ENCODE measurements around the gene SOX5. TPM values are rescaled to one million over a fixed set of nuclear protein-coding genes. Genes with fewer than 3 reads are reported as not detected.
A peak's percentile ranks its signal among the peaks of the same experiment; 100 is the strongest.

The SOX5 gene
- polyA plus RNA-seq, 3 donors: 6.9 to 7.4 (median 7.3) TPM

DNA sequence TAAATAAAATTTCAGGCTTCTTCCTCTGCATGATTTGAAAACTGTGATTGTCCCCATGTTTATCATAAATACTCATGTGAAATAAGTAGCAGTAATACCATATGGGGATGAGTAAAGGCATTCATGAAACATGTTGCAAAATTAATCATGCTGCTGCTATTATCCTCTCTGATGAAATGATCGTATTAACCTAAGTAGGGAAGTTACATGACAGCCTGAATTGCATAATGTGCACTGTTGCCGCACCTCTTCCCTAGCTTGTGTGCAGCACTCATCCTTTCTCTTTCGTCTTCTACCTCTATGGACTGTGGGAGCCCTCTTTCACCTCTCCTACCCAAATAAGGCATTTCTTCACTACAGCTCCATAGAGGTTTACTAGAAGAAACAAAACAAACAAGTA lies 367.6 kb downstream of the SOX5 start:
- DNase-seq (ENCODE audit: extremely low read depth in 1 of 11, low read depth in 9 of 11, low spot score in 4 of 11): no peak

DNA sequence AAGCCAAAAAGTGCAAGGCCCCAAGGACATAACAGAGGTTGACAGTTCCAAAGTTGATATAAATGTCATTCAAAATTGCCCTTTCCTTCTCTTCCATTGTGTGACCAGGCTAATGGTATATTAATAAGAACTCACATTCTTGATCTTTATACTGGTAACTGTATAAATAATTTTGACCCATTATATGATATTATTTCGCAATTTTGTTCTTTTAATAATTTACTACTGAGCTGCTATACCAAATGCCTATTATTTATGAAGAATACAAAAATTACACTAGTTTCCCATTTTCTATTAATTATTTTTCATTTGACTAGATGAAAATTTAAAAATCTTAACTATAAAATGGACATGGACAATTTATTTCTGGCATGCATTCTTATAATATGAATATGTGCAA lies 370.2 kb downstream of the SOX5 start:
- no peak for DNase-seq (ENCODE audit: extremely low read depth in 1 of 11, low read depth in 9 of 11, low spot score in 4 of 11)

DNA sequence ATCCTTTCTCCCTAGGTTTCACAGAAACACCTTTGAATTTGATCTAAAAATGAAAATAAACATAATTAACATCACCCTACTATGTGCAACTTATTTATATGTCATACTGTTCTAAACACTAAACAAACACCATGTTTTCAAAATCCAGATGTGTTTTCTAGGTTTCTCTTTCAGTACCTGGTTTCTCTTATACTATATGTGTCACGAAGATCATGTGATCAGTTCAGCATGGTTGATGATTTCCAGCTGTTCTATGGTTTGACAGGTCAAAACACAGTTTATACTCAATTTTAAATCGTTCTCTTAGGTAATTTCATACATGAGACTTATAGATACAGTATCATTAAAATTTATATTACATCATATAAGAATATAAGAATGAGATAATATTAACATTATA lies 373.1 kb downstream of the SOX5 start:
- no peak for DNase-seq (ENCODE audit: extremely low read depth in 1 of 11, low read depth in 9 of 11, low spot score in 4 of 11)

DNA sequence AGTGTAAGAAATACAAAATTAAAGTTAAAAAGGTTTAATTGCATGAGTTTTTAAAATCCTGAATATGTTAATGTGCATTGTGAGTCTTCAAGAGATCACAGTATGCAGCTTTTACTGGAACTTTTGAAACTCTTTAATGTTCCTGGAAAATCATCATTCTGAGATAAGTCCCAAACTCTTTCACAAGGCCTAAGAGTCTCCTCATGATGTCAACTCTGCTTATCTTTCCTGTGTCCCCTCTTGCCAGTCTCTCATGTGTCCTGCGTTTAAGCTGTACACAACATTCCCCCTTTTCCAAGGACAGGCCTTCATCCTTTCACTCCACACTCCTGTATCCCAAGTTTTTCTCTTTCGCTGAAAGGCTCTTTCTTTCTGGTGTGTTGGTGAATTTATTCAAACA lies 380.1 kb downstream of the SOX5 start:
- no peak for DNase-seq (ENCODE audit: extremely low read depth in 1 of 11, low read depth in 9 of 11, low spot score in 4 of 11)

DNA sequence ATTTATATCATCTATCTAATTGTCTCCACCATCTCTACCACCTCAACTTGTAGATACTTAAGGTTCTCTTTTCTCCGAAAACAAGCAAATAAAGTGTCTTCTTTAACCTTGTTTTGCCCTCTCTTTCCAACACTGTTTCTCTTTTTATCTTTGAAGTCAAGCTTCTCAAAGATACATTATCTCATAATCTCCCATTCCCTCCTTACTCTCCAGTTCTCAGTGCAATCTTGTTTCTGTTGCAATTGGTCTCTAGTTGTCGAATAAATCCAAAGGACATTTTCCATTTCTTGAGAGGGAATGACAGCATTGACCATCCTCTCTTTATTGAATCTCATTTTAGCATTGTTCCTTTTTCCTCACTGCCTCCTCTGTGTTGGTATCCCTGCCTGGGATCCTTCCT lies 383.3 kb downstream of the SOX5 start:
- no peak for DNase-seq (ENCODE audit: extremely low read depth in 1 of 11, low read depth in 9 of 11, low spot score in 4 of 11)

DNA sequence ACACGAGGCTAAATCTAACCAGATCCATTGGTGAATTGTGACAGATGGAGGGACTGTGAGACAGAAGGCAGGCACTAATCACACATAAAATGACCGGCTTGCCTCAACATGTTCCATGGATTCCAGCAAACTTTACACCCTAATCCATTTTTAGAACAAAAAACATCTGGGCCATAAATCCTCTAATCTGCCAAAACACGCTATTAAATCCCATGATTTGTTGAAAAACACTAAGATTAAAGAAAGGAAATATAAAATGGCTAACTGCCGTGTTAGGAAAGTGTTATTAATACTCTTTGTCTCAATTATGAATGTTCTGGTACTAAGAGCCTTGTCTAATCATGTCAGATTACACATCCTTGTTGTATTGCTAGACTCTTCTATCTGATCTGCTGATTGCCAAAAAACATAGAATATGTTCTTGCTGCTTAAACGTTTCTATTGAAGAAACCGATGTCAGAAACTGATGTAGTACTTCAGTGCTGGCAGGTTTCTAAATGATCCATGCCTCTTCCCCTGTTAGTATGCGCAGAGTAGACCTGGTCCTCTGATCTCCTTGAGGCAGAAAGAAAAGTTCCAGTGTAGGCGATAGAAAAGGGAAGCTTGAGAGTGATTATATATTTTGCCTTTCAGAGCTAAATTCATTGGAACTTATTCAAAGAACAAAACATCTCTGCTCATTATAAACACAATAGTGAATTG lies 384.9 kb downstream of the SOX5 start:
- peak in 4 of 11 donors; percentile 16 to 29 (median 19) for DNase-seq (ENCODE audit: extremely low read depth in 1 of 11, low read depth in 9 of 11, low spot score in 4 of 11)

DNA sequence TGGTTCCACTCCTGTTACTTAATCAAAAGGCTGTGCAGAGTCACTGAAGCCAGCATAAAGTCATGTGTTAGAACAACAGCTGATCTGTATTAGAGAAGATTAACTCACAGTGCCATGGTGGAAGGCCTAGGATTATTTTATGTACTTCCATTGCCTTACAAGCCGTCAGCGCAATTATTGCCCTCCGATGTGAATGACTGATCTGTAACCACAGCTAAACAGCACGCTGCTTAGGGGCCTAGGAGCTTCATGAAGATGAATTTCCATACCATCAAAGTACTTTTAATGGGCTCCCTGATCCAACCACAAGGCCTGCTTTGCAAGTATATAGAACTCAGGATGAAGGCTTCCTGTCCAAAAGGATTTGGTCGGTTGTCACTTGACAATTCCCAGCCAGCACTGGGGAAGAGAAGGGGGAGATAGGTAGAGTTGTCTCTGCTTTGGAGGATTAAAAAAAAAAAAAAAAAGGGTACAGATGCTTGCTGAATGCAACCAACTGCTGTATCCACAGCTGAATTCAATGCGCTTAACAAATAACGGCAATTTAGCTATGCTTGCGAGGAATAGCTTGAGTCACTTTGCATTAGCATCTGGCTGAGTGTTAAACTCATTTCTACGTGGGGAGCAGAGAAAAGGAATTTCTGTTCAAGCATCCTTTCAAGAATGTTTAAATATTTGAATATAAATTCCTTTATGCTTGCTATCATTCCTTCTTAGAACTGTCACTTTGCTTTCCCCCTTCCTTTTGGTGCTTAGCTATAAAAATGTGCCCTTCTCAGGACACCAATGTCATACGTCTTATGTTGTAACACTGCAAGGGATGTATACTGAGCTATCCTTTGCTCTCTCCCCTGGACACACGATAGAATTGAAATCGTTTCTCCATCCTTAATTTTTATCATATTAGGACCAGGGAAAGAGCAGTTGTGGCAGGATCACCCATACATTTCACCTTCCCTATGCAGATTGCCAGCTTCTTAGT lies 387.8 kb downstream of the SOX5 start:
- no peak for DNase-seq (ENCODE audit: extremely low read depth in 1 of 11, low read depth in 9 of 11, low spot score in 4 of 11)

DNA sequence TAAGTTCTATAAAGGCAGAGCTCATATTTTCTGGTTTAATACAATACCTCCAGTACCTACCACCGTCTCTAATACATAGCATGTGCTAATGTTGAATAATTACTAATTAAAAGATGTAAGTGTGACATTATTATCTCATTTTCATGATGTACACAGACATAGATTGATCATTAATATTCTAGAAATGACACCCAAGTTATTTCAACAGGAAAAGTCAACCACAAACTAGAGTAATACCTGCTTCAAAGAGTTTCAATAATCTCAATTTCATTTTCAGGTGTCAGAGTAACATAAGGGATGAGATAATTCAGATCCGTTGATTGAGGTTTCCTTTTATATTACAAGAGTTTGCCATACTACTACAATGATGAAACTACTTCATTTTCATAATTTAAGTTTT lies 388.9 kb downstream of the SOX5 start:
- DNase-seq (ENCODE audit: extremely low read depth in 1 of 11, low read depth in 9 of 11, low spot score in 4 of 11): no peak

DNA sequence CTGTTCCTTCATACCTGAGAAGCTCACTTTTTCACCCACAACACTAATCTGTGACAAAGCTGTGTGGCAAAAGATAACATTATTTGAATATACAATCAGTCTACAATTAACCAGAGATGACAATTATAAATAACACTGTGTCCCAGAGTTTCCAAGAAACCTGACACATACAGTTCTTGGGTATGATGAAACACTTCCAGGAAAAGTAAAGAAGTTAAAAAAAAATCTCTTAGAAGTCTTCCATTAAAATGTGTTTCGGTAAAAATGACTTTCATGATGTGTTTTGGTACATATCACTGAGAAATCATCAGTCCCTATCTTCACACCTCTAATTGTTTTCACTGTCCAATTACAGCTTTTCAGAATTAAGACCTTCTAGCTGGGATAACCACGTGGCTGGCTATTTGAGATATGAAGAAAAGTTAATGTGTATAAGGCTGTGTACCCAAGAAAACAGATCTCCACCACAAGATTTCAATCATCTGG lies 390.2 kb downstream of the SOX5 start:
- DNase-seq (ENCODE audit: extremely low read depth in 1 of 11, low read depth in 9 of 11, low spot score in 4 of 11): no peak

DNA sequence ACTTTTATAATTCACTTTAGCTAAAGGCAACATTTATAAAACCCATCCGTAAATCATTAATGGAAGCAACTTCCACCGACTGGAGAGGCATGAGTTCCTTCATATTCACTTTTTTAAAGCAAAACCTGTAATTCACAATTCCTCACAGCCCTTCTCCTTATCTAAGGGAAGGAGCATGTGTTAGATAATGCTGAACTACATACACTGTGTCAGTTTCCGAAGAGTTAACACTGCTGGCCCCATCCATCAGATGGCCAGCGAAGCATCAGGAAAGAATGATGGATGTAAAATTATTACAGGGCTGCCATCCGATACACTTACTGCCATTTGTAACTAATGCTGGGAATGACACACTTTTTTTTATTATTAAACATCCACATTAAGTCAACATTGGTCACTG lies 392.8 kb downstream of the SOX5 start:
- no peak for DNase-seq (ENCODE audit: extremely low read depth in 1 of 11, low read depth in 9 of 11, low spot score in 4 of 11)

DNA sequence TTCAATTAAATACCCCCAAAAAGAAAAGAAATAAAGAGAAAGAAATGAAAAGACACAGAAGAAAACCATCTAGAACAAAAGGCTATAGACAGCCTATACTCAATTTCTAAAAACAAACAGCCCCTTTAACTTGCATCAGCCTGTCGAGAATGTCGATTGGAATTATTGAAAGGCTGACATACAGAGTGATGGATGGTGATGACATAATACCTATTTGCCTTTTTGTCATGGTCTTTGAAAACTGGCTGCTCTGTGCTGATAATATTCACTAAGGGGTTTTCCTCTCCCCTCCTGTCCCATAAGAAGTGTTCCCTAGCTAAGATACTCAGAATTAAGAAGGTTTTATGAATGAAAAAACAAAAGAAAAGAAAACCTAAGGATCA lies 393.7 kb downstream of the SOX5 start:
- DNase-seq (ENCODE audit: extremely low read depth in 1 of 11, low read depth in 9 of 11, low spot score in 4 of 11): no peak

DNA sequence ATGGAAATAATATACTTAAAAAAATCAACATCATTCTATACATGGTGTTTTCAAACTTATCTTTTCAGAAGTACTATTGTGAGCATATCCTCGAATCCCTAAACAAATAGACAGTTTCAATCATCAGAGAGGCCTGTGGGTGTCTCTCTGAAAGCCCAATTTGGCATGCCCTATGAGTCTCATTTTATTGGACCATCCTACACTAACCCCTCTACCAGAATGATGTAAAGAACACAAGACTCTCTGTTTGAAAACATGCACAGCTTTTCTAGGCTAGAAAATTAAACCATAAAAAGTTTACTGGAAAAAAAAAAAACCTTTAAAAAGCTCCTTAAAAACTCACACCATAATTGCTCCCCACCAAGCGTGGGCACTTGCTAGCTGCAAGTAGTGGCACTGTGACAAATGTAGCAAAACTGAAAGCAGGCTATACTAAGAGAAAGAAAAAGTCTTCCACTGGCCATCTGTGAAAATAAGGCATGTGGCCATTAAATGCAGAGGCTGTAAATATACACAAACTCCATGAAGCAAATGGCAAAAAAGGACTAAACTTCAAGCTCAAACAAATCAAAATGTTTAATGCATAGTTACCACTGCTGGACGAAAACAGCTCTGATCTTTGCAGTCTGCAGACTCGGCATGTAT lies 394.2 kb downstream of the SOX5 start:
- DNase-seq (ENCODE audit: extremely low read depth in 1 of 11, low read depth in 9 of 11, low spot score in 4 of 11): no peak

DNA sequence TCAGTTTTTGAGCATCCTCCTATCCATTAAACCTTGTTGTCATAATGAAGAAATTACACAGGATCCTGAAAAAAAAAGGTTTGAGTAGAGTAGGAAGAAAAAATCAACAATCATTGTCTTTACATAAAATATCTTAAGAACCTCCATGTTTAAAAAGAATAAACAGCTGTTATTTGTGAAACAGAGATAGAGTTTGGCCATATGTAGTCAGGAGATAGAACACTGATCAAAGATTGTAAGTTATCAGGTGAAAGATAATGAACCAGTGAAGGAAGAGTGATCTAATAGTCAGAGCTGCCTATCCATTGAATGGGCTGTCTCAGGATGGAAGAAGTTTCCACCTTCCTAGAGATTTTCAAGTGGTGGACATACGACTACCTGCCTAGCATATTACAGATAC lies 397.1 kb downstream of the SOX5 start:
- no peak for DNase-seq (ENCODE audit: extremely low read depth in 1 of 11, low read depth in 9 of 11, low spot score in 4 of 11)

DNA sequence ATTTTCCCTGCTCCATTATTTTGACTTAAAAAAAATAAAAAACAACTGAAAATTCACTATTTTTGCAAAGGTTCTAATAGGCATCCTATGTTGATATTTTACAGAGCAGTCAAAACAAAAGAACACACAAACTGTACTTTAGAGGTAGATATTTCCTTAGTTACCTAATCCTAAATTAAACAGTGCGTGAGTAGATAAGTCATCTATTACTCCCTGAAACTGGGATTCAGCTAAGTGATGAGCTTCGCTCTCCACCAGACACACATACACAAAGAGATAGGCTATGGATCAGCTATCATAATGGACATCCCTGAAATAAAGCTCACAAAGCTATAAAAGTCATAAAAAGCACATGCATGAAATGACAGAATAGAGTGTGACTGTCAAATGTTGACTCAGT lies 398.7 kb downstream of the SOX5 start:
- no peak for DNase-seq (ENCODE audit: extremely low read depth in 1 of 11, low read depth in 9 of 11, low spot score in 4 of 11)

DNA sequence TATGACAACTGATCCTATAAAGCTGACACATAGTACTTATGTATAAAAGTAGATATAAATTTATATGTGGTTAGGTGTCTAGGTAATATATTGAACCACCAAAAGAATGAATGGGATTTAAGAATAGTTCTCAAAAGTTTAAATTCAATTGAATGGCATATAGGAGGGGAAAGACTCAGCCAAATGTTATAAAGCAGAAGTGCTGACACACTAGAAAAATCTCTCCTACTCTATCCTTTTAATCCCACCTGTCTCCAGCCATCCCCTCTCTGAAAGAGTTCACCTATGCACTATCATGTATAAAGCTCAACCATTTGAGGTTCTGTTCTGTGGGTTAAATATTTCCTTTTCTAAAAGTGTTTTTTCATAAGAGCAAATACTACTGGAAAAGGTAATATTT lies 400.7 kb downstream of the SOX5 start:
- no peak for DNase-seq (ENCODE audit: extremely low read depth in 1 of 11, low read depth in 9 of 11, low spot score in 4 of 11)

DNA sequence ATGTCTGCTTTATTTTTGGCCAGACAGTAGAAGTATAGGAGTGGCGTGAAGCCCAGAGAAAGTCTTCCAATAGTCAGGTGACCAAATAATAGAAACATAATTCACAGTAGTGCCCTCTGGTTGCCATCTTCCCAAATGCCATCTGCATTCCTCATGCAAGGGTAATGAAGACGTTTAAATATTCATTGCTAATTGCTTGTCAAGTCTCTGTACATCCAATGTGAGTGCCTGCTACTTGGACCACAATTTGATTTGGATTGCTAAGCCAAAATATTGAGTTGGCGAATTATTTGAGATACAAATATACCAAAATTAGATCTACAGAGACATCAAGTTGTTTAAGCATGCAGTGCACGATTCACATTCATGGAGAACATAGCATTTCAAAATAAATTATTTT lies 402.7 kb downstream of the SOX5 start:
- no peak for DNase-seq (ENCODE audit: extremely low read depth in 1 of 11, low read depth in 9 of 11, low spot score in 4 of 11)

DNA sequence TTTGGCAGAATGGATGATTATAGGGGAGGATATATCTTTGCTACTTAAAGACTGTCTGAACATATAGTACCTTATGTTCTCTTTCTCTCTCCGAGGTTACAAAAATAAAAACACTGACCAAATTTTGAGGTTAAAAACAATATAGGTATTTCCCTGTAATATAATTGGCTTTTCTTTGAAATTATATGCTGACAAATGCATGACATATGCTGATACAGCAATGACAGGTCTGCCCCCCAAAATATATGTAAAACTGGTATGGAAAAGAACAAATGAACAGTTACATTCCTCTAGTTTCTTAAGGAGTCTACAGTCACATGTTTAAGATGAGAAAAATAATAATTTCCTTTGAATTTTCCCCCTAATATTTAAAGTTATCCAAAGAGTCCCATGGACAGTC lies 405.7 kb downstream of the SOX5 start:
- no peak for DNase-seq (ENCODE audit: extremely low read depth in 1 of 11, low read depth in 9 of 11, low spot score in 4 of 11)

DNA sequence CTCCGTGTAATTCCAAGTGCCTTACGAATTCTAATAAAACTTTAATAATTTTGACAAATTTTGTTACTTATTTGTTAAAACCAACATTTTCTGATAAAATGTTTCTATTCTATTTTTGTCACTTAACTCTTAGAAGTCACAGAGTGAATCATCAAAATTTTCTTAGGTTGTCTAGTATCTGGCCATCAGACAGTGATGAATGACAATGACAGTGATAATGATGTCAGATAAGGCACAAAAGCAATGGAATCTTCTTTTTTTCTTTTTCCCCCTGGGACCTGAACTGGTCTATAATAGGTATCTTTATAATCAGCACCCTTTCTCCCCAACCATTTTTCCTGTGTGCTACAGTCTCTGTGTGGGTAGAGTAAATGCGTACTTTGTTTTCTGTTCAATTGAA lies 407.3 kb downstream of the SOX5 start:
- DNase-seq (ENCODE audit: extremely low read depth in 1 of 11, low read depth in 9 of 11, low spot score in 4 of 11): no peak

DNA sequence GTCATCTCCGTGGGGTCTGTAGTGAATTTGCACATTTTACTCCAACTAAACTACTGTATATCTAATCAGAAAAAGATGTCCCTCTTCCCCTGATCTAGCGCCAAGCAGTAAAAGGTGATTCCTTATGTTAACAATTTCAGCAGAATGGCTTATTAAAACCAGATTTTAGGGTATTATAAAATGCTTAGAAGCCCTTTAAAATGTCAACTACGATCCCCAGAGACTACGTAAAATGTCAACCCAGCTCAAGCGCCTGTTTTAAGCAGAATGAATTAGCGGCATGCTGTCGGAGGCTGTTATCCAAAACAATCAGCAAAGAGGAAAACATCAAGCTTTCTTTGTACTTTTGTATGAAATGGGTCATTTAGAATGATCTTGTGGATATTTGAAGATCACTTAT lies 408.9 kb downstream of the SOX5 start:
- peak in 6 of 11 donors; percentile 22 to 40 (median 30) for DNase-seq (ENCODE audit: extremely low read depth in 1 of 11, low read depth in 9 of 11, low spot score in 4 of 11)

DNA sequence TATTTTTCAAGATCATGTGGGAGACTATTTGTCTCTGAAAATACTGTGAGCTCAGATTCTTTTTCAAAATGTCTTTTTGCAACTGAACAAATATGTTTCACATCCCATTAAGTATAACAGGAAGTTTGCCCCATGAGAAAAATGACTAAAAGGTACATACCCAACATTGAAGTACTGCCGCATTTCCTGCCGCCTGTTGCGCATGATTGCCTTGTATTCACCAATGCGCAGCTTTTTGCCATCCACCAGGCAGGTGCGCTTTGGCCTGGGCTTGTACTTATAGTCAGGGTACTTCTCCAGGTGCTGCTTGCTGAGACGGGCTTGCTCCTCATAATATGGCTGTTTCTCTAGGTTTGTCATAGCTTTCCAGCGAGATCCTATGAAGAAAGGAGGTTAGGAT lies 413.2 kb downstream of the SOX5 start:
- DNase-seq (ENCODE audit: extremely low read depth in 1 of 11, low read depth in 9 of 11, low spot score in 4 of 11): no peak
